ENCODE measurements around the gene SERTAD1. TPM values are rescaled to one million over a fixed set of nuclear protein-coding genes. Genes with fewer than 3 reads are reported as not detected.
A peak's percentile ranks its signal among the peaks of the same experiment; 100 is the strongest.

Gene SERTAD1
- total and polyA plus RNA-seq, 2 of the 4 experiments (the other 2 are of a cell fraction): 21.1 to 27.4 TPM

GRCh38 chr19:40443131-40443999 is 17.6 kb upstream of the SERTAD1 start:
- H3K9me3 ChIP-seq (ENCODE audit: control insufficient read depth, insufficient read depth, low read length): no peaks in the 10 kb centered on the region
- H2BK15ac ChIP-seq (ENCODE audit: low read depth, low read length): peak overlapping the region; percentile 78; the same call in 2 of the 3 replicates
- H3K18ac ChIP-seq (ENCODE audit: low read depth, low read length): peak overlapping the region; percentile 94
- intact Hi-C loops (cut with micrococcal nuclease): loop anchor here (1.0 to 5.0 kb wide), 5 partner anchors 18 to 204 kb away; partner anchors contain the start of genes C19orf47, PLD3 and SERTAD1
- H3K4ac ChIP-seq (ENCODE audit: low read depth, low read length): peak overlapping the region; percentile 100
- peak overlapping the region; percentile 99 for H3K9ac ChIP-seq (ENCODE audit: low read depth, low read length)
- H3K79me1 ChIP-seq (ENCODE audit: low read depth in 1 of 2, low read length in 2 of 2): peaks cover 16 to 44% of the 10 kb centered on the region in 2 experiments; a peak in 3 of 4 replicates
- H3K36me3 ChIP-seq (ENCODE audit: control insufficient read depth, insufficient read depth, low read length): peaks cover 23% of the 10 kb centered on the region
- peak overlapping the region; percentile 95 for H2AFZ ChIP-seq (replicated peaks; ENCODE audit: low read length, poor library complexity)
- peak overlapping the region; percentile 47; the same call in 1 of the 2 replicates for H2BK20ac ChIP-seq (ENCODE audit: low read depth, low read length)
- peak overlapping the region; percentile 97 for H3K56ac ChIP-seq (ENCODE audit: extremely low read depth, insufficient read depth, low read length)
- H3K4me3 ChIP-seq (ENCODE audit: insufficient read depth, low read depth, low read length): peak overlapping the region; percentile 70
- peak overlapping the region; percentile 88 to 97 for H4K8ac ChIP-seq (ENCODE audit: low read depth in 2 of 2, low read length in 2 of 2)
- peak overlapping the region; percentile 99 for H3K14ac ChIP-seq (replicated peaks; ENCODE audit: low read depth, low read length)
- in situ Hi-C loops (cut with MboI; ENCODE audit: low sequenced_read_pairs): no loop called here
- H3K23ac ChIP-seq (ENCODE audit: low read depth, low read length): peak overlapping the region; percentile 99
- H4K20me1 ChIP-seq (ENCODE audit: insufficient read depth, low read length): peaks cover 33% of the 10 kb centered on the region
- peak overlapping the region; percentile 86 for H4K5ac ChIP-seq (ENCODE audit: low read depth, low read length)
- peak overlapping the region; percentile 99 for H2AK5ac ChIP-seq (ENCODE audit: low read depth, low read length)
- H3K27ac ChIP-seq (ENCODE audit: insufficient read depth, low read length): peak overlapping the region; percentile 95
- peak overlapping the region; percentile 65 for H3K4me2 ChIP-seq (ENCODE audit: low read depth, low read length)
- no peaks in the 10 kb centered on the region for H3K27me3 ChIP-seq (ENCODE audit: control insufficient read depth, insufficient read depth, low read length)
- WGBS, 2 experiments (ENCODE audit: extremely low coverage in 2 of 2, insufficient read length in 1 of 2): 0% methylated on average over 29 of the region's 52 CpGs; no CpG with 5 or more reads in 1 of the 2 experiments
- peak overlapping the region; percentile 91 for H2BK5ac ChIP-seq (ENCODE audit: low read depth, low read length, poor library complexity, severe bottlenecking)
- DNase-seq (peak; percentile 100), ATAC-seq (ENCODE audit: low read depth) (peak; percentile 76)
- no TSS peak for BruUV-seq (replicated peaks)
- CTCF ChIA-PET: interaction anchor here (0.7 to 1.3 kb wide), 3 partner anchors 19 to 159 kb away, joined by 3 read pairs; no protein-coding TSS in a partner anchor
- peak overlapping the region; percentile 98 for H4K91ac ChIP-seq (ENCODE audit: insufficient read depth, low read depth, low read length)
- TF ChIP-seq POLR2A (IDR thresholded peaks at IDR 0.05; ENCODE audit: low read depth, low read length) (peak; percentile 72), CEBPB (IDR thresholded peaks at IDR 0.05; ENCODE audit: low read depth, low read length) (no peak), MAZ (IDR thresholded peaks at IDR 0.05; ENCODE audit: borderline replicate concordance, low read depth, low read length) (peak; percentile 97), RAD21 (IDR thresholded peaks at IDR 0.05; ENCODE audit: low read length) (peak; percentile 13; the same call in 1 of the 2 replicates), FOS (IDR thresholded peaks at IDR 0.05; ENCODE audit: low read depth, low read length) (0 out of 2 replicates have a peak, but pooled peaks have one; percentile 7), SMC3 (IDR thresholded peaks at IDR 0.05; ENCODE audit: low read depth, low read length) (0 out of 2 replicates have a peak, but pooled peaks have one; percentile 7), MAFK (IDR thresholded peaks at IDR 0.05; ENCODE audit: low read depth, low read length) (no peak), NFE2L2 (IDR thresholded peaks at IDR 0.05; ENCODE audit: low read depth, low read length) (no peak), CTCF (conservative IDR thresholded peaks at IDR 0.05; ENCODE audit: low read depth, low read length) (no peak), USF2 (IDR thresholded peaks at IDR 0.05; ENCODE audit: low read depth, low read length) (peak; percentile 39), MXI1 (IDR thresholded peaks at IDR 0.05; ENCODE audit: borderline replicate concordance, low read depth, low read length) (peak; percentile 35; the same call in 1 of the 2 replicates), RFX5 (IDR thresholded peaks at IDR 0.05; ENCODE audit: low read depth, low read length) (no peak), BHLHE40 (IDR thresholded peaks at IDR 0.05; ENCODE audit: low read depth, low read length) (0 out of 2 replicates have a peak, but pooled peaks have one; percentile 49), RCOR1 (IDR thresholded peaks at IDR 0.05; ENCODE audit: insufficient replicate concordance, low read length) (no peak)
- dilution Hi-C loops (cut with HindIII; ENCODE audit: low sequenced_read_pairs, unreplicated experiment): no loop called here
- H2BK120ac ChIP-seq (ENCODE audit: low read depth, low read length): peak overlapping the region; percentile 88
- no peaks in the 10 kb centered on the region; the same call in 1 of the 2 replicates for H3K9me1 ChIP-seq (ENCODE audit: insufficient read depth, low read length)
- POLR2A ChIA-PET (ENCODE audit: unreplicated experiment): interaction anchor here (1.0 kb wide), 1 partner anchor 21 kb away, joined by 4 read pairs; the partner anchor contains the start of gene BLVRB
- peak overlapping the region; percentile 100 for H2AK9ac ChIP-seq (replicated peaks; ENCODE audit: low read depth, low read length, poor library complexity)
- H3K4me1 ChIP-seq (ENCODE audit: control insufficient read depth, insufficient read depth, low read length): peaks cover 2% of the 10 kb centered on the region

Data from IMR-90 (cell line).